ENCODE measurements around the gene SHB.
"Not testable (repeated sequence)": the region's sequence is repeated elsewhere in the genome, so short reads cannot be mapped to it uniquely, and the experiment has no call there.

Gene SHB

GRCh38 chr9:37914701-37915358 lies 154.2 kb downstream of the SHB start:
- TF ChIP-seq FOXK2 (IDR thresholded peaks at IDR 0.05) (no peak), SP1 (IDR thresholded peaks at IDR 0.05) (no peak), FOXA1 (IDR thresholded peaks at IDR 0.05) (no peak), BHLHE40 (IDR thresholded peaks at IDR 0.05; ENCODE audit: borderline replicate concordance) (no peak), ARNT (IDR thresholded peaks at IDR 0.05) (no peak), PKNOX1 (IDR thresholded peaks at IDR 0.05) (no peak), FOXM1 (IDR thresholded peaks at IDR 0.05; ENCODE audit: borderline replicate concordance) (no peak), ELF4 (IDR thresholded peaks at IDR 0.05) (no peak), TARDBP (IDR thresholded peaks at IDR 0.05) (no peak), ZNF384 (IDR thresholded peaks at IDR 0.05) (no peak), HDGF (IDR thresholded peaks at IDR 0.05; ENCODE audit: borderline replicate concordance) (no peak)
- no peak for DNase-seq (ENCODE audit: extremely low spot score)
- CTCF ChIA-PET: interaction anchor here (1.0 to 2.9 kb wide), 3 partner anchors 173 to 486 kb away, joined by 3 to 14 read pairs (median 4); no protein-coding TSS in a partner anchor
- POLR2A ChIA-PET: no interaction called here

- TF ChIP-seq ELF4 (IDR thresholded peaks at IDR 0.05) (no peak), CTBP1 (IDR thresholded peaks at IDR 0.05; ENCODE audit: borderline replicate concordance) (no peak), FOXA1 (IDR thresholded peaks at IDR 0.05) (no peak), FOXM1 (IDR thresholded peaks at IDR 0.05; ENCODE audit: borderline replicate concordance) (no peak), FOXK2 (IDR thresholded peaks at IDR 0.05) (no peak), PKNOX1 (IDR thresholded peaks at IDR 0.05) (no peak), NFRKB (IDR thresholded peaks at IDR 0.05) (no peak), BHLHE40 (IDR thresholded peaks at IDR 0.05; ENCODE audit: borderline replicate concordance) (no peak), ZNF384 (IDR thresholded peaks at IDR 0.05) (no peak)
- POLR2A ChIA-PET: no interaction called here
- no peak for DNase-seq (ENCODE audit: extremely low spot score)
- CTCF ChIA-PET: interaction anchor here (1.0 to 2.9 kb wide), 4 partner anchors 174 to 487 kb away, joined by 3 to 14 read pairs (median 4); no protein-coding TSS in a partner anchor
Measured at GRCh38 chr9:37914154-37914551, 154.9 kb downstream of the SHB start.

GRCh38 chr9:37913480-37914153 lies 155.4 kb downstream of the SHB start:
- DNase-seq (ENCODE audit: extremely low spot score): peak; percentile 82
- ChIA-PET POLR2A (no interaction called here), CTCF (interaction anchor here (0.9 to 2.9 kb wide), 5 partner anchors 98 to 487 kb away, joined by 3 to 14 read pairs (median 4); no protein-coding TSS in a partner anchor)
- TF ChIP-seq PKNOX1 (IDR thresholded peaks at IDR 0.05) (no peak), FOXA1 (IDR thresholded peaks at IDR 0.05) (no peak), SP1 (IDR thresholded peaks at IDR 0.05) (no peak), SUZ12 (IDR thresholded peaks at IDR 0.05) (no peak), HDGF (IDR thresholded peaks at IDR 0.05; ENCODE audit: borderline replicate concordance) (no peak), NFRKB (IDR thresholded peaks at IDR 0.05) (no peak), L3MBTL2 (conservative IDR thresholded peaks at IDR 0.05) (no peak)

GRCh38 chr9:37911271-37911681 lies 157.8 kb downstream of the SHB start:
- CTCF ChIA-PET: no interaction called here
- no peak for DNase-seq (ENCODE audit: extremely low spot score)
- POLR2A ChIA-PET: no interaction called here
- TF ChIP-seq SUZ12 (IDR thresholded peaks at IDR 0.05) (no peak), LEF1 (IDR thresholded peaks at IDR 0.05; ENCODE audit: borderline replicate concordance) (no peak), HDGF (IDR thresholded peaks at IDR 0.05; ENCODE audit: borderline replicate concordance) (no peak), TARDBP (IDR thresholded peaks at IDR 0.05) (no peak), BHLHE40 (IDR thresholded peaks at IDR 0.05; ENCODE audit: borderline replicate concordance) (no peak), L3MBTL2 (conservative IDR thresholded peaks at IDR 0.05) (no peak), FOXA1 (IDR thresholded peaks at IDR 0.05) (no peak), ARNT (IDR thresholded peaks at IDR 0.05) (no peak), NFRKB (IDR thresholded peaks at IDR 0.05) (no peak), CTBP1 (IDR thresholded peaks at IDR 0.05; ENCODE audit: borderline replicate concordance) (no peak), ELF4 (IDR thresholded peaks at IDR 0.05) (no peak), FOXK2 (IDR thresholded peaks at IDR 0.05) (no peak), PKNOX1 (IDR thresholded peaks at IDR 0.05) (no peak), ZNF384 (IDR thresholded peaks at IDR 0.05) (no peak)

- POLR2A ChIA-PET: no interaction called here
Measured at GRCh38 chr9:37910271-37910670, 158.8 kb downstream of the SHB start.

GRCh38 chr9:37909836-37910235 lies 159.2 kb downstream of the SHB start:
- POLR2A ChIA-PET; CTCF ChIA-PET; DNase-seq (ENCODE audit: extremely low spot score): not testable (repeated sequence)

More at GRCh38 chr9:37910271-37910670, 158.8 kb downstream of the SHB start:
- no peak for TF ChIP-seq BHLHE40 (IDR thresholded peaks at IDR 0.05; ENCODE audit: borderline replicate concordance)
- no peak for TF ChIP-seq FOXK2 (IDR thresholded peaks at IDR 0.05)
- no peak for TF ChIP-seq ZNF384 (IDR thresholded peaks at IDR 0.05)
- TF ChIP-seq LEF1 (IDR thresholded peaks at IDR 0.05; ENCODE audit: borderline replicate concordance): no peak
- TF ChIP-seq CTBP1 (IDR thresholded peaks at IDR 0.05; ENCODE audit: borderline replicate concordance): no peak
- no peak for TF ChIP-seq PKNOX1 (IDR thresholded peaks at IDR 0.05)
- no peak for TF ChIP-seq SUZ12 (IDR thresholded peaks at IDR 0.05)
- TF ChIP-seq SP1 (IDR thresholded peaks at IDR 0.05): no peak
- no peak for TF ChIP-seq L3MBTL2 (conservative IDR thresholded peaks at IDR 0.05)
- no peak for TF ChIP-seq ARNT (IDR thresholded peaks at IDR 0.05)
- no peak for TF ChIP-seq TARDBP (IDR thresholded peaks at IDR 0.05)
- no peak for TF ChIP-seq NFRKB (IDR thresholded peaks at IDR 0.05)
- no peak for TF ChIP-seq FOXM1 (IDR thresholded peaks at IDR 0.05; ENCODE audit: borderline replicate concordance)
- no peak for TF ChIP-seq ELF4 (IDR thresholded peaks at IDR 0.05)
- TF ChIP-seq HDGF (IDR thresholded peaks at IDR 0.05; ENCODE audit: borderline replicate concordance): no peak
- no peak for TF ChIP-seq FOXA1 (IDR thresholded peaks at IDR 0.05)
- CTCF ChIA-PET: no interaction called here
- no peak for DNase-seq (ENCODE audit: extremely low spot score)
